Body of pancreas (tissue), 4 donors: Measurements from ENCODE around the gene PRX.

Experiments
- CTCF ChIP-seq, 7 experiments: fragments of 450-650 bp in 4 of 7; fragments of 200-600 bp in 3 of 7; sonication (generic) in 3 of 7; IDR thresholded peaks; one replicate each; pipeline ENCODE4 v1.5.1; 2016 to 2019; ENCODE audit warnings: antibody characterized with exemption in 7 of 7
- POLR2A ChIP-seq, 3 donors: fragments of 450-650 bp; IDR thresholded peaks; one replicate each; pipeline ENCODE4 v1.6.1; 2016; ENCODE audit warnings: antibody characterized with exemption in 3 of 3, mild to moderate bottlenecking in 2 of 3

DNA sequence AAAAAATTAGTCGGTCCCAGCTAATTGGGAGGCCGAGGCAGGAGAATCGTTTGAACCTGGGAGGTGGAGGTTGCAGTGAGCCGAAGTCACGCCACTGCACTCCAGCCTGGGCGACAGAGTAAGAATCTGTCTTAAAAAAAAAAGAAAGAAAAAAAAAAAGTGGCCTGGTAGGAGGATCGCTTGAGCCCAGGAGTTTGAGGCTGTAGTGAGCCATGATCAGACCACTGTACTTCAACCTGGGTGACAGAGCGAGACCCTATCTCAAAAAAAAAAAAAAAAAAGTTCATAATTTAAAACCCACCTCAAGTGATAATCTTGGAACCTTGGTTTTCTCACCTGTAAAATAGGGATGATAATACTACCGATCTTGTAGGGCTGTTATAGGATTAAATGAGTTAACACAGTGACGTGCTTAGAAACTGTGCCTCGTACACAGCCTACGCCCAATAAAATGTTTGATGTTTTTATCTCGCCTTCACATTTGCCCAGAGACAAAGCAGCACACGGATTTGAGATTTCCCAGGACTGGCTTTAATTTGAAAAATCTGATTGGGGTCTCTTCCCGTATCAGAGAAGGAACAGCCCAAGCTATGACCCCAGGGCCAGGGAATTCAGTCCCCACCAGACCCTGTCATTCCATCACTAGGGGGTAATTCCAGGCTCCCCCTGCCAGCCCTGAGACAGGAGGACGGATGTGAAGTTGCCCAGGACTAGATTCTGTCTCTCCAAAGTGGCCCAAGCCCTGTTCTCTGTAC lies 9.0 kb upstream of the PRX start:
- no peak for TF ChIP-seq CTCF (IDR thresholded peaks at IDR 0.05)
- no peak for TF ChIP-seq POLR2A (IDR thresholded peaks at IDR 0.05)
